ENCODE measurements around the gene PTPRD.

DNA sequence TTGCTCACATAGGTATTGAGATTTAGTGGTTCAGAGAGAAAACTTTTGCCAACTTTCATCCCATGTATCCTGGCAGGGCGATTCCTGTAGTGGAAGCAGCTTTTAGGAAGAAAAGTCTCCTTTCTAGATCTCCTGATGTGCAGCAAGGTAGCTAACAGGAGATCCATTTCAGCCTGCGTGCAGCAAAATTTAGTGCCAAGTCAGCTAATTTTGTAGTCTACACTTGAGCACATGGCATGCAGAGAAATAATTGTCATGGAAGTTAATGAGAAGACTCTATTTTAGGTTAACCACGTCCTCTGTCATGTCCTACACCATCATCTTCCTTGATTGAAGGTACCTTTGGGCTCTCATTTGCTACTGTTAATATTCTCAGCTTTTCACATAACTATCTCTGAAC, 165.8 kb downstream of the PTPRD start:
- TF ChIP-seq YY1 (IDR thresholded peaks at IDR 0.05; ENCODE audit: insufficient read depth, insufficient read length) (no peak), ZNF274 (IDR thresholded peaks at IDR 0.05; ENCODE audit: low read depth, low read length) (no peak)
